Measurements from ENCODE around the gene INPP4B. TPM values are rescaled to one million over a fixed set of nuclear protein-coding genes. Genes with fewer than 3 reads are reported as not detected.
"Not testable (repeated sequence)": the region's sequence is repeated elsewhere in the genome, so short reads cannot be mapped to it uniquely, and the experiment has no call there.

Gene INPP4B
- total RNA-seq, 1 experiment from 2014 or later, result 41.0 TPM

DNA sequence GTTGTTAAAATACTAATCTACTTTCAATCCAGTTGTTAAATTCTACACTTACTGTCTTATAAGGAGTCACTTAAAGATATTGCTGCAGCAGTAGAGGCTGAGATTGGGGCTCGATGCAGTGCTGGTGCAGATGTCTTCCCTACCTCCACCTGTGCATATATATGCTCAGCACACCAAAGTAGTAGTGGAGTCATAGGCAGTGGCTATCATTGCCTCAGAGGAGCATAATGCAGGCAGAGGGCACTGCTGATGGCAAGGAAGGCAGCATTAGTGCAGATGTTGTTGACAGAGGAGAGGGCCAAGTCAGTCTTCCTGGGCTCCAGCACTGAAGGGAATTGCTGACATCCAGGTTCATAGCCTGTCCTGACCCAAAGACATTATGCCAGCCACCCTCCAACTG, 35.1 kb downstream of the INPP4B start:
- H2AFZ ChIP-seq (ENCODE audit: low read length), result no peak overlapping the region
- no peak overlapping the region for H3K9ac ChIP-seq (ENCODE audit: low read length)
- peaks cover 7% of the 10 kb centered on the region for H3K4me1 ChIP-seq (ENCODE audit: insufficient read depth, low read length)
- no peak overlapping the region for H3K4me2 ChIP-seq (ENCODE audit: low read length)
- no peaks in the 10 kb centered on the region for H3F3A ChIP-seq (ENCODE audit: low read length, unreplicated experiment)
- DNase-seq (no peak), ATAC-seq (no peak)
- no peaks in the 10 kb centered on the region for H3K9me3 ChIP-seq (ENCODE audit: low read length)
- H3K4me3 ChIP-seq (ENCODE audit: low read length), result no peak overlapping the region
- H3K36me3 ChIP-seq (ENCODE audit: low read depth, low read length), result no peaks in the 10 kb centered on the region
- ChIA-PET CTCF (no interaction called here), POLR2A (ENCODE audit: unreplicated experiment) (no interaction called here)
- no peak for TF ChIP-seq EZH2 (IDR thresholded peaks at IDR 0.05; ENCODE audit: low read length, unreplicated experiment)
- TF ChIP-seq EZH2phosphoT487 (IDR thresholded peaks at IDR 0.05; ENCODE audit: borderline replicate concordance, low read length), result no peak
- no peak for TF ChIP-seq CTCF (conservative IDR thresholded peaks at IDR 0.05; ENCODE audit: low read depth, low read length)
- no peaks in the 10 kb centered on the region for H3K79me2 ChIP-seq (ENCODE audit: low read length)
- intact Hi-C loops (cut with micrococcal nuclease), result no loop called here
- H3K27me3 ChIP-seq (ENCODE audit: low read length), result no peaks in the 10 kb centered on the region
- no peaks in the 10 kb centered on the region for H3K9me2 ChIP-seq (replicated peaks; ENCODE audit: low read length)
- no peaks in the 10 kb centered on the region for H4K20me1 ChIP-seq (ENCODE audit: low read length)
- no TSS peak for BruUV-seq (replicated peaks)
- H3K27ac ChIP-seq (ENCODE audit: low read length), result no peak overlapping the region

DNA sequence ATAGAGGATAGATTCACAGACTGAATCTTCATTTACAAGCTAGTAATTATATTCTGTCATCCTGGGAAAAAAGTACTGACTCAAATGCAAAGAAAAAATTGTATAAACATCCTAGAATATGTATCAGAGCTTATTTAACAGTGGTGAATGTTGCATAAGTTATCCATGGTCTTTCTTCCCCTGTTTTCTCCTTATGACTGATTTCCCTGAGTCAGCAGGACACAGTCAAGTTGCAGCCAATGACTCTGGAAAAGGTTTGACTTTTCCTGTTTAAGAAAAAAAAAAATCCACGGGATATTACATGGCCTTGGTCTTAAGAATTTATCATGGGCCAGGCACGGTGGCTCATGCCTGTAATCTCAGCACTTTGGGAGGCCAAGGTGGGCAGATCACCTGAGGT, 36.5 kb downstream of the INPP4B start:
- H3K36me3 ChIP-seq (ENCODE audit: low read depth, low read length), result no peaks in the 10 kb centered on the region
- H3K4me1 ChIP-seq (ENCODE audit: insufficient read depth, low read length), result no peaks in the 10 kb centered on the region
- H3K4me2 ChIP-seq (ENCODE audit: low read length), result no peak overlapping the region
- H3K79me2 ChIP-seq (ENCODE audit: low read length), result no peaks in the 10 kb centered on the region
- H3K4me3 ChIP-seq (ENCODE audit: low read length), result no peak overlapping the region
- ChIA-PET CTCF (no interaction called here), POLR2A (ENCODE audit: unreplicated experiment) (interaction anchor here (0.6 kb wide), 1 partner anchor 13 kb away, joined by 4 read pairs; no protein-coding TSS in a partner anchor)
- H3K9me3 ChIP-seq (ENCODE audit: low read length), result no peaks in the 10 kb centered on the region
- no peak for ATAC-seq
- H3K9ac ChIP-seq (ENCODE audit: low read length), result no peak overlapping the region
- H2AFZ ChIP-seq (ENCODE audit: low read length), result no peak overlapping the region
- no peaks in the 10 kb centered on the region for H3K9me2 ChIP-seq (replicated peaks; ENCODE audit: low read length)
- H3K27me3 ChIP-seq (ENCODE audit: low read length), result no peaks in the 10 kb centered on the region
- DNase-seq, result no peak
- BruUV-seq (replicated peaks), result no TSS peak
- H4K20me1 ChIP-seq (ENCODE audit: low read length), result no peaks in the 10 kb centered on the region
- TF ChIP-seq CTCF (conservative IDR thresholded peaks at IDR 0.05; ENCODE audit: low read depth, low read length) (no peak), EZH2 (IDR thresholded peaks at IDR 0.05; ENCODE audit: low read length, unreplicated experiment) (no peak), EZH2phosphoT487 (IDR thresholded peaks at IDR 0.05; ENCODE audit: borderline replicate concordance, low read length) (no peak)
- no peak overlapping the region for H3K27ac ChIP-seq (ENCODE audit: low read length)
- no peaks in the 10 kb centered on the region for H3F3A ChIP-seq (ENCODE audit: low read length, unreplicated experiment)
- intact Hi-C loops (cut with micrococcal nuclease), result no loop called here

DNA sequence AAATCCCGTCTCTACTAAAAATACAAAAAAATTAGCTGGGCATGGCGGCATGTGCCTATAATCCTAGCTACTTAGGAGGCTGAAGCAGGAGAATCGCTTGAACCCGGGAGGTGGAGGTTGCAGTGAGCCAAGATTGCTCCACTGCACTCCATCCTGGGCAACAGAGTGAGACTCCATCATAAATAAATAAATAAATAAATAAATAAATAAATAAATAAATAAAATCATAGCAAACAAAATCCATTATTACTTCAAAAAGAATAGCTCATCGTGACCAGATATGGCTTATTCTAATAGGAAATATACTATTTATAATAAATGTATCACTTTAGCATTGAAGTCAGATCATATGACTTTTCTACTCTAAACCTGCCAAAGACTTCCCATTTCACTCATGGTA, 42.2 kb downstream of the INPP4B start:
- BruUV-seq (replicated peaks); intact Hi-C loops (cut with micrococcal nuclease); H3K27me3 ChIP-seq (ENCODE audit: low read length); H3K9me3 ChIP-seq (ENCODE audit: low read length); H3K9me2 ChIP-seq (replicated peaks; ENCODE audit: low read length); DNase-seq; H2AFZ ChIP-seq (ENCODE audit: low read length); H3K4me2 ChIP-seq (ENCODE audit: low read length); H3F3A ChIP-seq (ENCODE audit: low read length, unreplicated experiment); H3K4me3 ChIP-seq (ENCODE audit: low read length); H3K36me3 ChIP-seq (ENCODE audit: low read depth, low read length); ATAC-seq; CTCF ChIA-PET; POLR2A ChIA-PET (ENCODE audit: unreplicated experiment); H4K20me1 ChIP-seq (ENCODE audit: low read length); H3K9ac ChIP-seq (ENCODE audit: low read length); H3K79me2 ChIP-seq (ENCODE audit: low read length); H3K27ac ChIP-seq (ENCODE audit: low read length): not testable (repeated sequence)
- peaks cover 21% of the 10 kb centered on the region for H3K4me1 ChIP-seq (ENCODE audit: insufficient read depth, low read length)

Data from PC-3 (cell line).